HepG2 (cell line): Measurements from ENCODE around the gene IRGQ. TPM values are rescaled to one million over a fixed set of nuclear protein-coding genes. Genes with fewer than 3 reads are reported as not detected.

Source experiments
- CHD2 ChIP-seq: IDR thresholded peaks from 2 replicates; pipeline ENCODE4 v1.6.1; 2011; ENCODE audit warnings: low read depth, low read length, improper control_type of control experiment
- CHD4 ChIP-seq: fragments of 200-600 bp; sonication (generic); IDR thresholded peaks from 2 replicates; pipeline ENCODE4 v1.7.0; 2017; ENCODE audit warnings: mild to moderate bottlenecking, low read length, borderline replicate concordance
- CTCF ChIP-seq: sonication (generic); formaldehyde crosslinking; IDR thresholded peaks from 2 replicates; pipeline ENCODE4 v1.5.0; 2020; ENCODE audit warnings: mild to moderate bottlenecking, missing genetic modification reagents, moderate library complexity
- ELF1 ChIP-seq: sonication (generic); formaldehyde crosslinking; IDR thresholded peaks from 2 replicates; pipeline ENCODE4 v1.4.0; 2020; ENCODE audit warnings: missing genetic modification reagents
- ESRRA ChIP-seq: sonication (generic); formaldehyde crosslinking; IDR thresholded peaks from 2 replicates; pipeline ENCODE4 v1.5.1; 2020; ENCODE audit warnings: mild to moderate bottlenecking, low read depth, missing genetic modification reagents
- FIP1L1 ChIP-seq: fragments of 200-400 bp; formaldehyde crosslinking; IDR thresholded peaks from 2 replicates; pipeline ENCODE4 v1.6.1; 2018; ENCODE audit warnings: low read depth, mild to moderate bottlenecking, low read length, moderate library complexity, borderline replicate concordance; ENCODE audit not compliant: insufficient read depth
- HDAC1 ChIP-seq: sonication (generic); formaldehyde crosslinking; IDR thresholded peaks from 2 replicates; pipeline ENCODE4 v1.5.1; 2020; ENCODE audit warnings: mild to moderate bottlenecking, missing genetic modification reagents
- KMT2B ChIP-seq: IDR thresholded peaks from 2 replicates; pipeline ENCODE4 v1.6.1; 2016; ENCODE audit warnings: missing genetic modification reagents, missing compliant biosample characterization
- MZF1 ChIP-seq: sonication (generic); formaldehyde crosslinking; IDR thresholded peaks from 2 replicates; pipeline ENCODE4 v1.8.1; 2023; ENCODE audit warnings: mild to moderate bottlenecking, missing genetic modification reagents, borderline replicate concordance
- NR2C2 ChIP-seq: sonication (generic); formaldehyde crosslinking; IDR thresholded peaks from 2 replicates; pipeline ENCODE4 v1.4.0; 2020; ENCODE audit warnings: missing genetic modification reagents, mild to moderate bottlenecking, moderate library complexity, borderline replicate concordance
- PCBP2 ChIP-seq: fragments of 200-400 bp; formaldehyde crosslinking; optimal IDR thresholded peaks from 2 replicates; pipeline ENCODE3; 2018; ENCODE audit warnings: low read length, low read depth; ENCODE audit not compliant: poor library complexity, severe bottlenecking
- POLR2A ChIP-seq, 2 experiments: IDR thresholded peaks; 2 replicates each; pipeline ENCODE4 v1.6.1; 2011; ENCODE audit warnings: low read depth in 2 of 2, low read length in 2 of 2, mild to moderate bottlenecking in 1 of 2, moderate library complexity in 1 of 2; ENCODE audit not compliant: insufficient read depth in 1 of 2
- RAD51 ChIP-seq: fragments of 450-650 bp; IDR thresholded peaks from 2 replicates; pipeline ENCODE4 v1.6.1; 2016; ENCODE audit warnings: borderline replicate concordance
- SPEN ChIP-seq: sonication (generic); formaldehyde crosslinking; IDR thresholded peaks from 2 replicates; pipeline ENCODE4 v1.5.1; 2020; ENCODE audit warnings: low read depth, mild to moderate bottlenecking, missing genetic modification reagents
- SRY ChIP-seq: sonication (generic); formaldehyde crosslinking; IDR thresholded peaks from 2 replicates; pipeline ENCODE4 v1.8.0; 2022; ENCODE audit warnings: mild to moderate bottlenecking, missing genetic modification reagents
- ZKSCAN1 ChIP-seq: fragments of 150-350 bp; IDR thresholded peaks from 2 replicates; pipeline ENCODE4 v1.6.1; 2014; ENCODE audit warnings: low read length
- ZNF572 ChIP-seq: sonication (generic); formaldehyde crosslinking; IDR thresholded peaks from 2 replicates; pipeline ENCODE4 v1.5.1; 2020; ENCODE audit warnings: mild to moderate bottlenecking, missing genetic modification reagents
- ZNF629 ChIP-seq: sonication (generic); formaldehyde crosslinking; conservative IDR thresholded peaks from 2 replicates; pipeline ENCODE4 v1.5.0; 2020; ENCODE audit warnings: missing genetic modification reagents
- ZNF773 ChIP-seq: sonication (generic); formaldehyde crosslinking; IDR thresholded peaks from 2 replicates; pipeline ENCODE4 v1.4.0; 2020; ENCODE audit warnings: missing genetic modification reagents, borderline replicate concordance
- ZSCAN31 ChIP-seq: sonication (generic); formaldehyde crosslinking; IDR thresholded peaks from 2 replicates; pipeline ENCODE4 v1.5.0; 2020; ENCODE audit warnings: low read depth, mild to moderate bottlenecking, missing genetic modification reagents
- polyA plus RNA-seq, 8 experiments: library from polyadenylated mRNA; depleted of rRNA in 3 of 8; stranded (reverse) in 7 of 8; unstranded in 1 of 8; fragments of >200 nt; fragmentation: Illumina TruSeq in 4 of 8; extraction: Trizol in 4 of 8; gene quantifications; 2 replicates each; pipeline versions ENCODE4 v1.2.1 to v1.2.3, GENCODE V29; 2011 to 2016; ENCODE audit warnings: low read depth in 4 of 8, missing spikeins in 1 of 8, mixed read lengths in 1 of 8; ENCODE audit not compliant: insufficient read depth in 1 of 8
- total RNA-seq, 5 experiments: library from RNA; depleted of rRNA; stranded (reverse); fragments of >200 nt; fragmentation: Illumina TruSeq; extraction: Trizol; gene quantifications; 2 replicates each; pipeline ENCODE4 v1.2.3, GENCODE V29; 2016; ENCODE audit warnings: low read depth in 1 of 5
- TF ChIP-seq, protein P1 (sequence below): sonication (generic); formaldehyde crosslinking; IDR thresholded peaks from 2 replicates; pipeline ENCODE4 v1.8.0; 2022; ENCODE audit warnings: low read depth, missing genetic modification reagents
- TF ChIP-seq, protein P2 (sequence below): sonication (generic); formaldehyde crosslinking; IDR thresholded peaks from 2 replicates; pipeline ENCODE4 v1.4.0; 2020; ENCODE audit warnings: missing genetic modification reagents
- TF ChIP-seq, protein P3 (sequence below): sonication (generic); formaldehyde crosslinking; IDR thresholded peaks from 2 replicates; pipeline ENCODE4 v1.4.0; 2020; ENCODE audit warnings: mild to moderate bottlenecking, low read depth, missing genetic modification reagents

Gene IRGQ
- total and polyA plus RNA-seq, 2 of the 13 experiments (the other 11 are each of a cell fraction or from before 2014, with no cell fraction given) = 11.6 to 12.4 TPM

GRCh38 chr19:43595999-43596841 lies at the start of gene IRGQ, which contains the start of gene ZNF576 (continued):
- TF ChIP-seq, protein P1, sequence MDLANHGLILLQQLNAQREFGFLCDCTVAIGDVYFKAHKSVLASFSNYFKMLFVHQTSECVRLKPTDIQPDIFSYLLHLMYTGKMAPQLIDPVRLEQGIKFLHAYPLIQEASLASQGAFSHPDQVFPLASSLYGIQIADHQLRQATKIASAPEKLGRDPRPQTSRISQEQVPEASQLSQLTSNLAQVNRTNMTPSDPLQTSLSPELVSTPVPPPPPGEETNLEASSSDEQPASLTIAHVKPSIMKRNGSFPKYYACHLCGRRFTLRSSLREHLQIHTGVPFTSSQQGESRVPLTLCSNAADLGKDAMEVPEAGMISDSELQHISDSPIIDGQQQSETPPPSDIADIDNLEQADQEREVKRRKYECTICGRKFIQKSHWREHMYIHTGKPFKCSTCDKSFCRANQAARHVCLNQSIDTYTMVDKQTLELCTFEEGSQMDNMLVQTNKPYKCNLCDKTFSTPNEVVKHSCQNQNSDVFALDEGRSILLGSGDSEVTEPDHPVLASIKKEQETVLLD = peak; percentile 89
- TF ChIP-seq HDAC1 (peak; percentile 81), CTCF (CRISPR knock-in tag) (peak; percentile 65), ZNF629 (peak; percentile 94), FIP1L1 (no peak), ZNF773 (CRISPR knock-in tag) (no peak), POLR2A (IDR thresholded peaks at IDR 0.05; ENCODE audit: insufficient read depth in 1 of 2, low read depth in 2 of 2, low read length in 2 of 2) (peak; percentile 74 to 78), CHD4 (no peak), KMT2B (peak; percentile 63), ZNF572 (CRISPR knock-in tag) (0 out of 2 replicates have a peak, but pooled peaks have one; percentile 73), MZF1 (no peak), ZKSCAN1 (0 out of 2 replicates have a peak, but pooled peaks have one; percentile 36), PCBP2 (no peak), RAD51 (no peak), SPEN (CRISPR knock-in tag) (peak; percentile 73; the same call in 1 of the 2 replicates), CHD2 (no peak), NR2C2 (CRISPR knock-in tag) (peak; percentile 87), SRY (CRISPR knock-in tag) (0 out of 2 replicates have a peak, but pooled peaks have one; percentile 27), ZSCAN31 (peak; percentile 78; the same call in 1 of the 2 replicates), ELF1 (CRISPR knock-in tag) (peak; percentile 68), ESRRA (CRISPR knock-in tag) (peak; percentile 49; the same call in 1 of the 2 replicates)
- TF ChIP-seq, protein P2, sequence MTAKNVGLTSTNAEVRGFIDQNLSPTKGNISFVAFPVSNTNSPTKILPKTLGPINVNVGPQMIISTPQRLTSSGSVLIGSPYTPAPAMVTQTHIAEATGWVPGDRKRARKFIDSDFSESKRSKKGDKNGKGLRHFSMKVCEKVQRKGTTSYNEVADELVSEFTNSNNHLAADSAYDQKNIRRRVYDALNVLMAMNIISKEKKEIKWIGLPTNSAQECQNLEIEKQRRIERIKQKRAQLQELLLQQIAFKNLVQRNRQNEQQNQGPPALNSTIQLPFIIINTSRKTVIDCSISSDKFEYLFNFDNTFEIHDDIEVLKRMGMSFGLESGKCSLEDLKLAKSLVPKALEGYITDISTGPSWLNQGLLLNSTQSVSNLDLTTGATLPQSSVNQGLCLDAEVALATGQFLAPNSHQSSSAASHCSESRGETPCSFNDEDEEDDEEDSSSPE (CRISPR knock-in tag) = peak; percentile 81
- TF ChIP-seq, protein P3, sequence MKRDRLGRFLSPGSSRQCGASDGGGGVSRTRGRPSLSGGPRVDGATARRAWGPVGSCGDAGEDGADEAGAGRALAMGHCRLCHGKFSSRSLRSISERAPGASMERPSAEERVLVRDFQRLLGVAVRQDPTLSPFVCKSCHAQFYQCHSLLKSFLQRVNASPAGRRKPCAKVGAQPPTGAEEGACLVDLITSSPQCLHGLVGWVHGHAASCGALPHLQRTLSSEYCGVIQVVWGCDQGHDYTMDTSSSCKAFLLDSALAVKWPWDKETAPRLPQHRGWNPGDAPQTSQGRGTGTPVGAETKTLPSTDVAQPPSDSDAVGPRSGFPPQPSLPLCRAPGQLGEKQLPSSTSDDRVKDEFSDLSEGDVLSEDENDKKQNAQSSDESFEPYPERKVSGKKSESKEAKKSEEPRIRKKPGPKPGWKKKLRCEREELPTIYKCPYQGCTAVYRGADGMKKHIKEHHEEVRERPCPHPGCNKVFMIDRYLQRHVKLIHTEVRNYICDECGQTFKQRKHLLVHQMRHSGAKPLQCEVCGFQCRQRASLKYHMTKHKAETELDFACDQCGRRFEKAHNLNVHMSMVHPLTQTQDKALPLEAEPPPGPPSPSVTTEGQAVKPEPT = peak; percentile 83; the same call in 1 of the 2 replicates
